GM12891 (cell line): Measurements from ENCODE around the gene TRABD2B.

Experiments
- POLR2AphosphoS5 ChIP-seq: IDR thresholded peaks from 2 replicates; pipeline ENCODE4 v1.6.1; 2011; ENCODE audit warnings: low read depth, low read length, control low read depth
- TAF1 ChIP-seq: IDR thresholded peaks from 2 replicates; pipeline ENCODE4 v1.6.1; 2011; ENCODE audit warnings: low read depth, low read length, control low read depth

DNA sequence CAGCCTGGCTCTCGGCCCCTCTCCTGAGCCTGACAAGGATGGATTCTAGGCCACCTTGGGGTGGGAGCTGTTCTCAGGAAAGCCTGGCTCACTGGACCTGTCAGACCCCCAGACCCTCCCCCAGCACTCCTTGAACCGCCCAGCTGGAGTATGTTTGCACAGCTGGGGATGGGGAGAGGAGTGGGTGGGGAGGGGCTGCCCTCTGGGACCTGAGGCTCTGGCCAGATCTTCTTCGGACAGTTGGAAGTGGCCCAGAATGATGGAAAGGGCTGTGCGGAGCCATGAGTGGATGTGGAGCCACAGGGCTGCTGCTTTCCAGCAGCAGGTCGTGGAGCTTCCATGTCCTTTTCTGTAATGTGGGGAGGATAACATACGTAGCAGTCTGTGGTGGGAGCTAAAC lies 43.0 kb upstream of the TRABD2B start:
- TF ChIP-seq TAF1: no peak
- TF ChIP-seq POLR2AphosphoS5: no peak
